Fibroblast of skin of back (primary cell): ENCODE measurements around the gene PKP3.
A peak's percentile ranks its signal among the peaks of the same experiment; 100 is the strongest.
"Not testable (repeated sequence)": the region's sequence is repeated elsewhere in the genome, so short reads cannot be mapped to it uniquely, and the experiment has no call there.

Experiments used
- DNase-seq: peaks from one replicate; pipeline ENCODE4 v3.0.0-alpha.2; 2013

Gene PKP3

DNA sequence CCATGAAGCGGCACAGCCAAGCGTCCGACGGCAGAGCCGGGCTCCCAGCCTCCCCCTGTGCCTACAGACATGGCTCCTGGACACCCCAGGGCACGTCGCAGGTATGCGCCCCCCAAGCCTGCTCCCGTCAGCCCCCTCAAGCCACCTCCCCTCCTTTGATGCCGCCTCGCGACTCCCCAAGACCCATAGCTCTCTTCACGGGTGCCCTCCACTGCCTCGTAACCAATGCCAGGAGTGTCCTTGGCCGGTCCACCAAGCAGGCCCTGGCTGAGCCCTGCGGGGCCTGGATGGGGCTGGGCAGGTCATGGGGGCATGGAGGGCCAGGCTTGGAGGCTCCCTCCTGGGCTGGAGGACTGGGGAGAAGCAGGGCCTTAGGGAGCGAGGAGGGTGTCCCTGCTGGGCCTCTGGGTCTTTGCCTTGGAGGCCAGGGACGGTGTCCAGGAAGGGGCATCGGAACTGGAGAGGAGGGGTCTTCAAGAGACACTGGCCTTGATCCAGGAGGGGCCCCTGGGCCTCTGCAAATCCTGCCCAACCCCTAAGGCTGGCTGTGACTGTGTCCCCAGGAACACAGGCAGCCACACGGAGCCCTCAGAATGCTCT is 38.6 kb downstream of the PKP3 start:
- no peak for DNase-seq

DNA sequence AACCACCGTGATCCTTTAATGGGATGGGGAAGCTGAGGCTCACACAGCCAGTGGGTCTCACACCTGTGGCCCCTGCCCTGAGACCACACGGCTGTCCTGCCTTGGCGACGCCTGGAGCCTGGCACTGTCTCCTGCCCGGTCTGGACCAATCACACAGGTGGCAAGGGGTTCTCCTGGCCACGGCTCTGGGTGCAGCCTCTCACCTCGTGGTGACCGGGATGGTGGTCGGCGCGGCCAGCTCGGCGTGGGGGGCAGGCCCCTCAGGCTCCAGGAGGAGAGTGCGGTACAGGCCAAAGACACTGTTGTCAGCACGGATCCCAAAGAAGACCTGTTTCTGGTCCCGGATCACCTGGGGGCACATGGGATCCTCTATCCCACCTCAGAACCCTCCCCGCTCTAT is 39.1 kb downstream of the PKP3 start:
- DNase-seq: no peak

DNA sequence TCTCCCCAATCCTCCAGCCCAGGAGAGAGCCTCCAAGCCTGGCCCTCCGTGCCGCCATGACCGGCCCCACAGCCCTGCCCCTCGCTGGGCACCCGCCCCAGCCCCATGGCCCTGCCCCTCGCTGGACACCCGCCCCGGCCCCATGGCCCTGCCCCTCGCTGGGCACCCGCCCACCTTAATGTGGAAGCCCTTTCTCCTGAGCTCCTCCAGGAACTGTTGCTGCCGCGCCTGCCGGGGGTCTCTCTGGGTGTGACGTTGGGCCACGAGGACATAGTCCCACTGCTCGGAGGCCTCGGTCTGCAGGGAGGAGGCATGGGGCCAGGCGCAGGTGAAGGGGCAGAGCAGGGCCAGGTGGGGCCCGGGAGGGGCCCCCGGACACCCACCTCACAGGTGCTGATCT is 39.6 kb downstream of the PKP3 start:
- no peak for DNase-seq

DNA sequence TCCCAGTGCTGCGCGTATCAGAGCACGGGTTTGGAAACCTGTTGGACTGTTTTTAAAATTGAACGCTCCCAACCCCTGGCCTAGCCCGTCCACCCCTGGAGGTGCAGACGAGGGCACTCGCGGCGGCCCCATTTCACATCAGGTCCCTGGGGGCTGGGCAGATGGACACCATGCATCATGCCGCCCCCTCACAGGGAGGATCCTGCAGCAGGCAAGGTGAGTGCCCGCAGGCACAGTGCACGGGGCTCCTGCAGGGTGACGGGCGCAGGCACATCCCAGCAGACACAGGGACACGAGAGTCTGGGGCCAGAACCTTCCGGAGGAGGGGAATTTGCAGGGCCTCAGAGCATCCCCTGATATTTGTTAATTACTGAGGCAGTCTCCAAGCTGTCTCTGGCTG is 40.5 kb downstream of the PKP3 start:
- no peak for DNase-seq

DNA sequence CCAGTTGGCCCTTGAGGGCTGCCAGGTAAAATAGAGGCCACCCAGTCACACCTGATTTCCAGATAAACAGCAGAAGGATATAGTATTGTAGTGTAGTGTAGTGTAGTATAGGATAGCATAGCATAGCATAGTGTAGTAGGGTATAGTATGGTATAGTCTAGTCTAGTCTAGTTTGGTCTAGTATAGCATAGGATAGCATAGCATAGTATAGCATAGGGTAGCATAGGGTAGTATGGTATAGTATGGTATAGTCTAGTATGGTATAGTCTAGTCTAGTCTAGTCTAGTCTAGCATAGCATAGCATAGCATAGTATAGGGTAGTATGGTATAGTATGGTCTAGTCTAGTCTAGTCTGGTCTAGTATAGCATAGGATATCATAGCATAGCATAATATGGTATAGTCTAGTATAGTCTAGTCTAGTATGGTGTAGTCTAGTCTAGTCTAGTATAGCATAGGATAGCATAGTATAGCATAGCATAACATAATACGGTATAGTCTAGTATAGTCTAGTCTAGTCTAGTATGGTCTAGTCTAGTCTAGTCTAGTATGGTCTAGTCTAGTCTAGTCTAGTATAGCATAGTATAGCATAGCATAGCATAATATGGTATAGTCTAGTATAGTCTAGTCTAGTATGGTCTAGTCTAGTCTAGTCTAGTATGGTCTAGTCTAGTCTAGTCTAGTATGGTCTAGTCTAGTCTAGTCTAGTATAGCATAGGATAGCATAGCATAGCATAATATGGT is 41.2 kb downstream of the PKP3 start:
- DNase-seq: not testable (repeated sequence)

DNA sequence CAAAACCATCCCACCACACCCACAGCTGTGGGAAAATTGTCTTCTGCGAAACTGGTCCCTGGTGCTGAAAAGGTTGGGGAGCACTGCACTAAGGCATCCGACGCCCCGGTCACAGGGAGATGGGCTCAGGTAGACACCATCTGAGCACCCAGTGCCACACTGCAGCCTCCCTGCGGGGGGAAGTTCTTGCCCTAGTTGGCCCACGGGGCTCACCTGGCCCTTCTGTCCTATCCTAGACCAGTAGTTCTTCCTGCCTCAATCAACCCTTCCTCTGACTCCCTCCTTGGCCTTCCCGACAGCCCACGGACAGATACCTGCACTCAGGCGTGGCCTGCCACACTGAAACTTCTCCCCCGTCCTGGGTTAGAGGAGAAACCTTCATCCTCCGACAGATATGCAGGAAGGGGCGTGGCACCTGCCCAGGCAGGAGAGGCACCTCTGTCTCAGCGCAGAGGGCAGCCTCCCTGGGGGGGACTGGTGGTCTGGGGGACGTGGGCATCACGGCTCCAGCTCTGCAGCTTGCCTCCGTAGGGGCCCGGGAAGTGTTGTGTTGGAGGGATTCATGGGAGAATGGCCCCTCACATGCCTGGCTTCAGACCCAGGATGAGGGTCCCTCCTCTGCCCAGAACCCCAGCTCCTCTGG is 43.3 kb downstream of the PKP3 start:
- DNase-seq: no peak

DNA sequence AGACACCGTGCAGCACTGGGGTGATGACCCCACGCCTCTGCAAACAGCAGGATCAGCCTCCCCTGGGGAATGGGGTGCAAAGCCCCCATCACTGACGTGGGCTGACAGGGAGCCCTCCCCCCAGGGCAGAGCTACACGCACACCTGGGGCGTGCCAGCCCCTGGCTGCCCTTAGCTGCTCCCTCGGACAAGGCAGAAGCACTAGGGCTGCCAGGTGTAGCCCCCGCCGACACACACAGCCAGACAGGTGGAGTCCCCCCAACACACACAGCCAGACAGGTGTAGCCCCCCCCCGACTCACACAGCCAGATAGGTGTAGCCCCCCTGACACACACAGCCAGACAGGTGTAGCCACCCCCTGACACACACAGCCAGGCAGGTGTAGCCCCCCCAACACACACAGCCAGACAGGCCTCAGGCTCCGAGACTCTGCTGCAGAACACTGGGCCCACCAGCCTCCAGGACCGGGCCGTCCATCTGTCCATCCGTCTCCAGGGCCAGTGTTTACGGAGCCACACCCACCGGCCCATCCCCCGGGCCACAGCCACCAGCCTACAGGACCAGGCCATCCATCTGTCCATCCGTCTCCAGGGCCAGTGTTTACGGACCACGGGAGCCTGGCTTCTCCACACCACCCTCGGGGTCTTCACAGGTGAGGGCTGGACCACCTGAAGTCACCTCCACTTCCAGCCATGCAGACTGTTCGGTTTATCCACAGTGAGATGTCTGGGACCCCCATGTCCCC is 44.3 kb downstream of the PKP3 start:
- no peak for DNase-seq

DNA sequence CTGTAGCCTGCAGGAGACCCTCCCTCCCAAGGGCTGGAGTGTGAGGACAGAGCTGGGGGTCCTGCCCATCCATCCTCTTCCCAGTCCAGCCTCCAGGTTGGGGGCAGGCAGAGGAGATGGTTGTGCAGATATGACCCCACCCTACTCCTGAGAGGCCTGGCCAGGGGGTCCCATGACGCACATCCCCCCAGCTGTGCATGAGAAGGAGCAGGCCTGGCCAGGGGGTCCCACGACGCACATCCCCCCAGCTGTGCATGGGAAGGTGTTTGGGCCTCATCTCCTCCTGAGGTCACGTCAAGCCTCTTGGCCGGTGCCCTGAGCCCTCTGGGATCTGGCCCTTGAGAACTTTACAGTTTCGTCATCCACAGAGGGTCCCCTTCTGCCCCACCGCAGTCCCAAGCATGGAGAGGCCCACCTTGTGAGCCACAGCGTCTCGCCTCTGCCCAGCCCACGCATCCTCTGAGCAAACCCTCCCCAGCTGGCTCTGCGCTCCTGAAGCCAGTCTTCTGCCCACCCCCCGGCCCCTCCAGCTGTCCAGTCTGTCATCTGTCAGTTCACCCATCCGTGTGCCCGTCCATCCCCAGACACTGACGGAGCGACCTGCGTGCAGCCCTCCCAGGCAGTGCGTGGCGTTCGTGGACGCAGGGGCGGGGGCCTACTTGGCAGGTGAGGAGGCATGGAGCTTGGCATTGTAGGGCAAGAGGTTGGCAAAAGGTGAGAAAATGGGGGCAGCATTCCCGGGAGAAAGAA is 45.5 kb downstream of the PKP3 start:
- no peak for DNase-seq

DNA sequence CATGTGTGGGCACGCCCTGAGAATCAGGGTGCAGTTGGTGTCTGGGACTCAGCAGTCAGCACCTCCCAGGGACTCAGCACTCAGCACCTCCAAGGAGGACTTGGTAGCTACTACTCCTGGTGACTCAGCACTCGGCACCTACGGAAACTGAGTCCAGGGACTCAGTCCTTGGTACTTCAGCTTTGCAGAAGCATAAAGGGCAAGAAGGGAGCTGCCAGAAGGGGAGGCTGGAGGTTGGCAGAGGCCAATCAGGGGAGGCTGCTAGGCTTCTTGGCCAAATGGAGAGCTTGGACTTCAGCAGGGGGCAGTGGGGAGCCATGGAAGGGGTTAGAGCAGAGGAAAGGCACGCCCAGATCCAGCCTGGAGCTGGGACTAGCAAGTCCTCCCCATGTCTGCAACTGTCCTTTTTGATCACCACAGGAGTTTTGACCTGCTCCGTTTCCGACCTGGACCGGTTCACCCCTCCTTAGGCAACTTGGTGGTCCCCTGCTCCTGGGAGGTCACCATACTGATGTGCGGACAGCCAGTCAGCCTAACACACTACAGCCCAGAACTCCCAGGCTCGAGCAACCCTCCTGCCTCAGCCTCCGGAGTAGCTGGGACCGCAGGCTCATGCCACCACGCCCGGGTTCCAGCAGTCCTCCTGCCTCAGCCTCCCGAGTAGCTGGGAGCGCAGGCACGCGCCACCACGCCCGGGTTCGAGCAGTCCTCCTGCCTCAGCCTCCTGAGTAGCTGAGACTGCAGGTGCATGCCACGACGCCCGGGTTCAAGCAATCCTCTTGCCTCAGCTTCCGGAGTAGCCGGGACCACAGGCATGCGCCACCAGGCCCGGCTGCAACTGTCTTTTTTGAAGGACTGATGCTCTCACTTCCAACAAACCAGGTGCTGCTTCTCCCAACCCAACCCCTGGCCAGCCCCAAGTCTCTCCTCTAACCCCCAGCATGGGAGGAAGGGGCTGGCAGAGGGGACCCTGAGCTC is 46.3 kb downstream of the PKP3 start:
- no peak for DNase-seq

DNA sequence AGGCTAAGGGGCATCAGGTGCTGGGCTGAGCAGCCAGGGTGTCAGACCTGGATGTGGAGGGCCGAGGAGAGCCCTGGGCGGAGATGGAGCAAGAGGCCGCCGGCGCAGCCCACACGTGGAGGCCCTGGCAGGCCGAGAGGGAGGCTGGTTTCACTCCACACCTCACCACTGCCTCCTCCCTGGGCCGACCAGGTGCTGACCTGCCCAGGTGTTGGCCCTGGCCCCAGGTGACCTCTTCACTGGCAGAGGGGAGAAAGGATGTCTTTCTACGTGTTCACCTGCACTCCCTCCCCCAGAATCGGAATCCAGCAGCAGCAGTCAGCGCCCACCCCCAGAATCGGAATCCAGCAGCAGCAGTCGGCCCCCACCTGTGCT is 47.0 kb downstream of the PKP3 start:
- DNase-seq: no peak

DNA sequence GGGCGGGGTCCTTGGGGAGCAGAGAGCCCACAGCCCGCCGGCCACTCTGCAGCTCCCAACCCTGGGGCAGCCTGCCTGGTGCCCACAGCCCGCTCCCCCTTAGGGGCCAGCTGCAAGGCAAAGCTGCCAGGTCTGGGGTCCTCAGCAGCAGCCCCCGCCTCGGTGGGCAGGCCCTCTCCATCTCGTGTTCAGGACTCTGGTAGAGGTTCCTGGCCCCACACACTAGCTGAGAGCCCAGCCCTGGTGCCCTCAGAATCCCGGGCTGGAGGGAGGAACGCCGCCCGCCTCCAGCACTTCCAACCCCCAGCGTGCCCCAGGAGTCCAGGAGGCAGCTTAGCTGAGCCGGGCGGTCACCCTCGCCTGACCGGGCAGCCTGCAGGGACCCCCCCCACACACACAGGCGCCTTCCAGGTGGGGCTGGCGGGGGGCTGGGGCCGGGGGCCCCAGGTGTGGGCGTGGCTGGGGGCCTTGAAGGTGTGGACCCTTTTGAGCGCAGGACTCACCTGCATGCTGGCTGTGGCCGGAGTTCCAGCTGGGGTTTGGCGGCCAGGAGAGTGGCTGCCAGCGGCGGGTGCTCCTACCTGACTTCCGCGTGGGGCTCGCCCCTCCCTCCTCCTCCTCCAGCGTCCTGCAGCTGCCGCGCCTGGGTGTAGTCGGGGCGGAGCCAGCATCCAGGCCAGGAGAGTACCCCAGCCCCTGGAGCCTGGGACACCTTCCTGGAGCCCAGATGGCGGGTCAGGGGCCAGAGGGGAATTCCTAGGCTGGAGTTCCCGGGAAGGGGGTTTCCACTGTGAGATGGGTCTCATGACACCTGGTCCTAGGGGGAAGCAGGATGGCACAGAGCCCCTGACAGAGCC is 47.6 kb downstream of the PKP3 start, which contains the start of gene ANO9:
Gene ANO9 (minus strand): TSS at position 594 of the 857 bp plus-strand sequence. CDS start 85 bp downstream, at position 509.
- no peak for DNase-seq

DNA sequence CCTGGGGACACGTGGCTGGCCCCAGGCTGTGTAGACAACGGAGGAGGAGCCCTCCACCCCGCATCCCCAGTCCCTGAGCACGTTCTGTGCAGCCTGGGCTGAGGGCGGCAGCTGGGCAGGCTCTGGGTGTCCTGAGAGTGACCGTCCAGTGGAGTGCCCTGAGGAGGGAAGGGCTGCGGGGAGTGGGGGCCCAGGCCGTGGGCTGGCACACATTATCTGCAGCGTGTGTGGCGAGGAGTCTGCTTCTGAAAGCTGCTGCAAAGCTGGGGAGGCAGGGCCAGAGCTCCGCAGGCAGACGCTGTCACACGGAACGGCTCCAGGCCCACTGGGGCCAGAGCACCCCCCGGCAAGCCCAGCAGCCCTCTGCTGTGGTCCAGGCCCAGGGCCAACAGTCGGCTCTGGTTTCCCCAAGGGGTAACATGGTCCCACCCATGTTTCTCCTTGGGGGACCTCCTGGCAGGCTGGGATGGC is 48.6 kb downstream of the PKP3 start:
- DNase-seq: no peak

DNA sequence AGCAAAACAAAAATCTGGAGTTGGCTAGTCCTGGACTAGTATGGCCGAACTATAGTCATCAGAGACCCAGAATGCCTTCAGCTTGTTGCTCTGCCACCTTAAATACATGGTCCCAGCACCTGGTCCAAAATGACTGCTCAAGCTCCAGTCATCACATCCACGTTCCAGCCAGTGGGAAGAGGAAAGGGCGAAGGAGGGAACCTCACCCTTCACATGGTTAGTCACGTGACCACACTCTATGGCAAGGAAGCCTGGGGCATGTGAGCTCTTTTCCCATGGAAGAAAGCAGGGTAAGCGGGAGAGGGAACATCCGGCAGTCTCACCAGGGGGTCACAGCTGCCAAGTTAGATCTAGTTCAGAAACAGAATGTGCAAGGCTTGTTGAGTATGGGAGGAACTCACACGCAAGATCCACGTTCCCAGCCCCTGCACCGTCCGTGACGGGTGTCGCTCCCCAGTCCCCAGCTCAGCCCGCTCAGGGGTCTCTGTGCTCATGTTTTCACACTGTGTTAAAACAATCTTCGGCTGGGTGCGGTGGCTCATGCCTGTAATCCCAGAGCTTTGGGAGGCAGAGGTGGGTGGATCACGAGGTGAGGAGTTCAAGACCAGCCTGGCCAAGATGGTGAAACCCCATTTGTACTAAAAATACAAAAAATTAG is 49.7 kb downstream of the PKP3 start:
- DNase-seq: peak; percentile 70

DNA sequence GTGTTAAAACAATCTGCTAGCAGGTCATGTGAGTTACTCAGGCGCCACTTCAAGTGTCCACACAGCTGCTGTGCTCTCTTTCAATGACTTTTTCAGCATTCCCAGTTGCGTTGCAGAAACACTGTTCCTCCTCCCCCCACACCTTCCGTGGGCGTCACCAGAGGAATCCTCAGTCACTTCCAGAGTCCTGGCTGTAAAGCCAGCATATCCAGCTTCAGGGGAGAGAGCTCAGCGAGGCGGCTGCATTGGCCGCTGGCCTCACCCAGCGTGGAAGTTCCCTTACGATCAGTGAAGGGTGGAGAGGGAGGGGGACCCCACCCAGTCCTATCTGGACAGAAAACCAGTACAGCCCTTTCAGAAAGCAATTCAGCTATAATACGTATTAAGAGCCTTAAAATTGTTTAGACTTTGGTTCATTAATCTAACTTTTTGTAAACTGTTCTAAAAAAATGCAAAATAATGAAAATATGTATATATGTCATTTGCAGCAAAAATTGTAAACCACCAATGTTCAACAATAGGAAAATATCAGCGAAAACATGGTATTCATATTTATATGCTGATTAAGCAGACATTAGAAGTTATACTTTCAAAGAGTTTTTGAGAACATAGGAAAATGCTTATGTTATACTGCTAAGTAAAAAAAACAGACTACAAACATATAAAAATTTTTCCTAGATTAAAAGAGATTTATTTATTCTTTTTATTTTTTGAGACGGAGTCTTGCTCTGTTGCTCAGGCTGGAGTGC is 50.6 kb downstream of the PKP3 start:
- no peak for DNase-seq

DNA sequence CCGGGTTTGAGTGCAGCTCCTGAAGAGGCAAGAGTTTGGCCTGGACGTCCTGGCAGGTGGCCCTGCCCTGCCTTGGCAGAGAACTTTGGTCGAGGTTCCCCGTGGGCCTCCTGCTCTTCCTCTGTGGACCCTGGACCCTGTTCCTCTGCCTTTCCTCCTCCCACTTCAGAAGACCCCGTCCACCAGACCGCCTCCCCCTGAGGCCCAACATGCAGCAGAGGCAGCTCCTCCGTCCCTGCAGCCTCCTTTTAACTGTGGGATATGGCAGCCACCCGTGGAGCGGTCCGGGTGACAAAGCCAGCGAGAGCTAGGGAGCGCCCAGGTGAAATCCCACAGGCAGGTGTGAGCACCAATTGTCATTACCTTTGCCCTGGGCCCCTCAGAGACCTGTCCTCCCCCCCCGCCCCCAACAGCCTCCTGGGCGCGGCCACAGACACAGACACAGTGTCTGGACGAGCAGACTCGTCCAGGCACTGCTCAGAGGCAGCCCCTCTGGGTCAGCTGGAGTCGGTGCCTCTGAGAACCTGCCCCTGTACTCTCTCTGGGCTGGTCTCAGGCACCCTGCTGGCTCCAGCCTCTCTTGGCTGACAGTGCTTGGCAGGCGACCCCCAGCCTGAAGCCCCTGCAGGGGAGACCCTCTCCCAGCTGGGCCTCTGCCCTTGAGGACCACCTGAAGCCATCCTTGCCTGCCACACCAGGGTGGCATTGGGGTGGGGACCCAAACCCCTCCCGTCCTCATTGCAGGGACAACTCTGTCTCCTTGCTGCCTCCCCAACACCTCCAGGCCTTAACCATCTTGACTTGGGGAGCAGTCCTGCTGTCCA is 52.0 kb downstream of the PKP3 start:
- DNase-seq: no peak

DNA sequence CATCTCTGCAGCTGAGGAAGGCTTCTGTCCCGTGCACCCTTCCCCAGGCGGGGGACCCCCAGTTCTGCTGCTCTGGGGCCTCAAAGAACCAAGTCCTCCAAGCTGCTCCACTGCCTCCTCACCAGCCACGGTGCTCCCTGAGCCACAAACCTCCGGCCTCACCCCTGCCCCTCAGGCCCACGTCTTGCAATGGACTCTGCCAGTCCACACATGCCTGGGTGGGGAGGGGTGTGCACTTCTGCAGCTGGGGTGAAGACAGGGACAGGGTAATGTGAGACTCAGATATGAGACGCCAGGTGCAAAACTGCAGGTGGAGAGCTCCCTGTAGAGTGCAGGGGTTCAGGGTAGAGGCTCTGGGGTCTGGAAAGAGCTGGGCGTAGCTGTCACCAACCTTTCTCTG is 52.9 kb downstream of the PKP3 start:
- no peak for DNase-seq

DNA sequence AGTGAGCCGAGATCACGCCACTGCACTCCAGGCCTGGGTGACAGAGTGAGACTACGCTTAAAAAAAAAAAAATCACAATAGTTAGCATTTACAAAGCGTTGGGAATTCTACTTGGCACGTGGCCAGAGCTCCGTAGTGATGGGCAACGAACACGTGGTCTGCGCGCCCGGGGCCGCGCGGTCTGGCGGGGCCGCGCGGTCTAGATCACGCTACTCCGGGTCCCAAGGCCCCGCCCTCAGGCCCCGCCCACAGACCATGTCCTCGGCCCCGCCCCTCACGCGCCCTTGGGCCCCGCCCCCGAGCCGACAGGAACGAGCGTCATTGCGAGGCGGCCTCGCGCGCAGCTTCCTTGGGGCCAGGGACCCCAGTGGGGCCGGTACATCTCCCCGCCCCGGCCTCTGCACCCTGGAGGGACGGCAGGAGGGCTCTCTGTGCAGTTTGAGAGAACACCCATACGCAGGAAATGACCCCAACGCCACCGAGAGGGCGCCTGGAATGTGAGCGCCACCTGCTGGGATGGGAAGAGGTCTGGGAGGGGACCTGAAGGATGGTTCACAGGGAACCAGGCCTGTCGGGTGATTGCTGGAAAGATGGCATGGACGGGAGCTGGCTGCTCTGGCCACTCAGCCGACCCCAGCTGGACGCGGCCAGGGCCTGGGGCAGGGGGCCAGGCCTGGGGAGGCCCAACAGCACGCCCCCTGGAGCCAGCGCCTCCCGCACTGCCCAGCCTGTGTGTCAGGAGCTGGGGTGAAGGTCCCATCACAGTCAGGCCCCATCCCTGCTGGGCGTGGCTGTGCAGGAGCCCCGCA is 54.1 kb downstream of the PKP3 start:
- peak; percentile 87 for DNase-seq
